ENCODE data around the gene HTRA3. TPM values are rescaled to one million over a fixed set of nuclear protein-coding genes. Genes with fewer than 3 reads are reported as not detected.

HTRA3 gene
- total RNA-seq, 1 donor from 2014 or later = 17.8 TPM

GRCh38 chr4:8278421-8279287 is 9.1 kb downstream of the HTRA3 start:
- peak; percentile 84 for DNase-seq (ENCODE audit: low spot score)

GRCh38 chr4:8279321-8280157 is 10.0 kb downstream of the HTRA3 start:
- DNase-seq (ENCODE audit: low spot score) = no peak

GRCh38 chr4:8280158-8280875 is 10.8 kb downstream of the HTRA3 start:
- DNase-seq (ENCODE audit: low spot score) = no peak

GRCh38 chr4:8280876-8281440 is 11.4 kb downstream of the HTRA3 start:
- DNase-seq (ENCODE audit: low spot score) = no peak

GRCh38 chr4:8281519-8282133 is 12.1 kb downstream of the HTRA3 start:
- peak; percentile 57 for DNase-seq (ENCODE audit: low spot score)

GRCh38 chr4:8282134-8282641 is 12.6 kb downstream of the HTRA3 start:
- no peak for DNase-seq (ENCODE audit: low spot score)

- no peak for DNase-seq (ENCODE audit: low spot score)
Measured at GRCh38 chr4:8282742-8283141, 13.2 kb downstream of the HTRA3 start.

- DNase-seq (ENCODE audit: low spot score) = no peak
Measured at GRCh38 chr4:8283161-8283560, 13.6 kb downstream of the HTRA3 start.

- DNase-seq (ENCODE audit: low spot score) = no peak
Measured at GRCh38 chr4:8283631-8284121, 14.1 kb downstream of the HTRA3 start.

- DNase-seq (ENCODE audit: low spot score) = no peak
Measured at GRCh38 chr4:8284391-8284790, 14.8 kb downstream of the HTRA3 start.

GRCh38 chr4:8285143-8285975 is 15.8 kb downstream of the HTRA3 start:
- no peak for DNase-seq (ENCODE audit: low spot score)

- DNase-seq (ENCODE audit: low spot score) = no peak
Measured at GRCh38 chr4:8285976-8286718, 16.6 kb downstream of the HTRA3 start.

GRCh38 chr4:8286719-8287342 is 17.3 kb downstream of the HTRA3 start:
- DNase-seq (ENCODE audit: low spot score) = no peak

- no peak for DNase-seq (ENCODE audit: low spot score)
Measured at GRCh38 chr4:8287343-8288280, 18.1 kb downstream of the HTRA3 start.

GRCh38 chr4:8289151-8289750 is 19.7 kb downstream of the HTRA3 start:
- DNase-seq (ENCODE audit: low spot score) = no peak

GRCh38 chr4:8289956-8290700 is 20.6 kb downstream of the HTRA3 start:
- no peak for DNase-seq (ENCODE audit: low spot score)

GRCh38 chr4:8290701-8290970 is 21.1 kb downstream of the HTRA3 start:
- no peak for DNase-seq (ENCODE audit: low spot score)
